Prostate gland (tissue), 2 donors: ENCODE measurements around the gene EPX. TPM values are rescaled to one million over a fixed set of nuclear protein-coding genes. Genes with fewer than 3 reads are reported as not detected.
"Not testable (repeated sequence)": the region's sequence is repeated elsewhere in the genome, so short reads cannot be mapped to it uniquely, and the experiment has no call there.

Experiments used
- DNase-seq: peaks from one replicate; pipeline ENCODE4 v3.0.0-alpha.2; 2019; ENCODE audit warnings: low spot score
- H3K27ac ChIP-seq, 2 donors: fragments of 200-600 bp; sonication (generic); 2 replicates each; pipeline ENCODE4 v1.5.1; 2017 to 2019
- H3K27me3 ChIP-seq: fragments of 200-600 bp; sonication (generic); replicated peaks from 2 replicates; pipeline ENCODE4 v1.5.1; 2019; ENCODE audit not compliant: insufficient read depth
- H3K36me3 ChIP-seq, 2 donors: fragments of 200-600 bp; sonication (generic); 1 replicate in 1 of 2; 2 replicates in 1 of 2; pipeline versions ENCODE4 v1.5.1 to v1.8.1; 2017 to 2019
- H3K4me1 ChIP-seq: fragments of 200-600 bp; sonication (generic); replicated peaks from 2 replicates; pipeline ENCODE4 v1.5.1; 2019
- H3K4me3 ChIP-seq, 2 donors: fragments of 200-600 bp; sonication (generic); 2 replicates each; pipeline ENCODE4 v1.5.1; 2017 to 2019
- H3K9me3 ChIP-seq: fragments of 200-600 bp; sonication (generic); 2 replicates; pipeline ENCODE4 v1.5.1; 2017
- CTCF ChIP-seq, 4 experiments: fragments of 200-600 bp in 2 of 4; fragments of 450-650 bp in 2 of 4; sonication (generic) in 2 of 4; IDR thresholded peaks; 1 replicate in 3 of 4; 2 replicates in 1 of 4; pipeline ENCODE4 v1.5.1; 2016 to 2019; ENCODE audit warnings: antibody characterized with exemption in 4 of 4, mild to moderate bottlenecking in 2 of 4, moderate library complexity in 2 of 4
- POLR2A ChIP-seq: fragments of 450-650 bp; IDR thresholded peaks from one replicate; pipeline ENCODE4 v1.6.1; 2016; ENCODE audit warnings: antibody characterized with exemption, mild to moderate bottlenecking
- POLR2AphosphoS5 ChIP-seq: sonication (generic); formaldehyde crosslinking; IDR thresholded peaks from one replicate; pipeline ENCODE4 v1.6.1; 2017; ENCODE audit warnings: antibody characterized with exemption
- WGBS: methylation state at CpG from one replicate; pipeline ENCODE4 v1.1.5; 2018; 5-methylcytosine and 5-hydroxymethylcytosine counted together
- intact Hi-C: fragments of 100-400 bp; cut with DNase I; formaldehyde crosslinking; loops from one replicate; pipeline ENCODE4 v1.14.2; 2022
- total RNA-seq, 2 donors: library from RNA; depleted of rRNA; stranded (reverse); fragments of >200 nt; gene quantifications; one replicate each; pipeline ENCODE4 v1.1.0, GENCODE V29; 2016

The EPX gene
- not detected for total RNA-seq

GRCh38 chr17:58192612-58193011, at the start of gene EPX:
Gene EPX (plus strand): TSS chr17:58192726. CDS start chr17:58192847, 121 bp downstream.
- Histone ChIP-seq H3K9me3 (no peaks in the 10 kb centered on the region), H3K4me3 (no peak within 1 kb of the TSS), H3K27me3 (peaks cover 8% of the 10 kb centered on the region), H3K4me1 (no peaks in the 10 kb centered on the region), H3K36me3 (no peaks in the 10 kb centered on the region), H3K27ac (no peak within 1 kb of the TSS)
- 25% methylated on average over 6 of the region's 6 CpGs for WGBS
- no peak for TF ChIP-seq CTCF (IDR thresholded peaks at IDR 0.05)
- DNase-seq: no peak
- intact Hi-C loops: no loop called here

GRCh38 chr17:58143335-58143734, 49.2 kb upstream of the EPX start:
- H3K27me3 ChIP-seq, intact Hi-C loops, H3K4me1 ChIP-seq, H3K27ac ChIP-seq, DNase-seq, H3K9me3 ChIP-seq, H3K4me3 ChIP-seq, H3K36me3 ChIP-seq: not testable (repeated sequence)
- 85% methylated on average over 4 of the region's 4 CpGs for WGBS

GRCh38 chr17:58144801-58145200, 47.7 kb upstream of the EPX start:
- no peaks in the 10 kb centered on the region for H3K27me3 ChIP-seq
- H3K27ac ChIP-seq: no peak overlapping the region
- intact Hi-C loops: no loop called here
- WGBS: 100% methylated on average over 1 of the region's 1 CpG
- no peaks in the 10 kb centered on the region for H3K9me3 ChIP-seq
- H3K4me3 ChIP-seq: no peak overlapping the region
- H3K36me3 ChIP-seq: no peaks in the 10 kb centered on the region
- TF ChIP-seq CTCF (IDR thresholded peaks at IDR 0.05) (no peak), POLR2A (no peak), POLR2AphosphoS5 (no peak)
- H3K4me1 ChIP-seq: no peaks in the 10 kb centered on the region
- DNase-seq: no peak

GRCh38 chr17:58147930-58148434, 44.5 kb upstream of the EPX start, which contains the start of gene OR4D1:
Gene OR4D1 (plus strand): TSS chr17:58148384. CDS start chr17:58155154, 6,770 bp downstream.
- Histone ChIP-seq H3K36me3 (no peaks in the 10 kb centered on the region), H3K27me3 (peaks cover under 1% of the 10 kb centered on the region), H3K4me1 (no peaks in the 10 kb centered on the region), H3K9me3 (no peaks in the 10 kb centered on the region), H3K27ac (no peak within 1 kb of the TSS), H3K4me3 (no peak within 1 kb of the TSS)
- WGBS: 50% methylated on average over 1 of the region's 1 CpG
- intact Hi-C loops: no loop called here
- TF ChIP-seq POLR2AphosphoS5: no peak
- no peak for TF ChIP-seq POLR2A
- no peak for DNase-seq

GRCh38 chr17:58148609-58149008, 43.9 kb upstream of the EPX start:
- H3K36me3 ChIP-seq: no peaks in the 10 kb centered on the region
- no peaks in the 10 kb centered on the region for H3K9me3 ChIP-seq
- H3K27ac ChIP-seq: no peak overlapping the region
- no peak for DNase-seq
- peaks cover 2% of the 10 kb centered on the region for H3K27me3 ChIP-seq
- no peaks in the 10 kb centered on the region for H3K4me1 ChIP-seq
- TF ChIP-seq POLR2AphosphoS5: no peak
- no peak for TF ChIP-seq CTCF (IDR thresholded peaks at IDR 0.05)
- no peak for TF ChIP-seq POLR2A
- WGBS: 74% methylated on average over 3 of the region's 3 CpGs
- intact Hi-C loops: no loop called here
- no peak overlapping the region for H3K4me3 ChIP-seq

GRCh38 chr17:58150394-58150793, 42.1 kb upstream of the EPX start:
- no peak for DNase-seq
- Histone ChIP-seq H3K9me3 (no peaks in the 10 kb centered on the region), H3K27me3 (peaks cover 2% of the 10 kb centered on the region), H3K27ac (no peak overlapping the region), H3K4me3 (no peak overlapping the region), H3K36me3 (no peaks in the 10 kb centered on the region), H3K4me1 (no peaks in the 10 kb centered on the region)
- WGBS: 51% methylated on average over 6 of the region's 6 CpGs
- intact Hi-C loops: no loop called here
- TF ChIP-seq CTCF (IDR thresholded peaks at IDR 0.05) (no peak), POLR2AphosphoS5 (no peak)
